Mucosa of descending colon (tissue), 3 donors: ENCODE data around the gene PPA1. TPM values are rescaled to one million over a fixed set of nuclear protein-coding genes. Genes with fewer than 3 reads are reported as not detected.

Source experiments
- ATAC-seq: fragments of 200-7000 bp; cut with Tn5 transposase; one replicate; pipeline ENCODE4 v1.9.1; 2020; ENCODE audit warnings: mild to moderate bottlenecking, moderate library complexity
- DNase-seq, 3 donors: peaks; one replicate each; pipeline ENCODE4 v3.0.0-alpha.2; 2020
- H3K36me3 ChIP-seq: fragments of 200-600 bp; one replicate; pipeline ENCODE4 v1.8.0; 2021; ENCODE audit warnings: low read depth, mild to moderate bottlenecking
- H3K4me1 ChIP-seq: fragments of 200-600 bp; one replicate; pipeline ENCODE4 v1.8.0; 2021; ENCODE audit warnings: low read depth, mild to moderate bottlenecking
- H3K4me3 ChIP-seq: fragments of 200-600 bp; one replicate; pipeline ENCODE4 v1.8.0; 2021; ENCODE audit warnings: mild to moderate bottlenecking
- H3K9me3 ChIP-seq: fragments of 200-600 bp; one replicate; pipeline ENCODE4 v1.8.0; 2021; ENCODE audit warnings: mild to moderate bottlenecking
- intact Hi-C, 2 donors: fragments of 100-400 bp; cut with DNase I in 1 of 2; cut with micrococcal nuclease in 1 of 2; formaldehyde crosslinking; loops; one replicate each; pipeline versions ENCODE4 v1.11.0 to v1.11.1; 2022; cut with DNase I, micrococcal nuclease
- total RNA-seq, 3 donors: library from RNA; stranded (reverse); fragmentation: NEBNext Ultra II Directional in 2 of 3; extraction: Animal tissue kit (Norgen Biotek cat#: 25700) in 2 of 3; gene quantifications; one replicate each; pipeline versions ENCODE4 v1.2.1 to v1.2.4, GENCODE V29; 2021 to 2023
- TF ChIP-seq, protein P1 (sequence below): fragments of 200-600 bp; IDR thresholded peaks from one replicate; pipeline ENCODE4 v1.8.0; 2022; ENCODE audit warnings: antibody characterized with exemption, mild to moderate bottlenecking
- donor health status: DM: no; HTN: no; CAD: no; lungs with moderate emphysema.
- donor health status: DM: no; HTN: no; CAD: no.
- donor health status: DM: no; HTN: yes; CAD: no.

The PPA1 gene
- total RNA-seq, 3 donors from 2014 or later = 97.1 to 166 (median 100) TPM

GRCh38 chr10:70212277-70212676 lies 21.0 kb downstream of the PPA1 start:
- ATAC-seq (no peak), DNase-seq (no peak)
- H3K9me3 ChIP-seq = no peaks in the 10 kb centered on the region
- TF ChIP-seq, protein P1, sequence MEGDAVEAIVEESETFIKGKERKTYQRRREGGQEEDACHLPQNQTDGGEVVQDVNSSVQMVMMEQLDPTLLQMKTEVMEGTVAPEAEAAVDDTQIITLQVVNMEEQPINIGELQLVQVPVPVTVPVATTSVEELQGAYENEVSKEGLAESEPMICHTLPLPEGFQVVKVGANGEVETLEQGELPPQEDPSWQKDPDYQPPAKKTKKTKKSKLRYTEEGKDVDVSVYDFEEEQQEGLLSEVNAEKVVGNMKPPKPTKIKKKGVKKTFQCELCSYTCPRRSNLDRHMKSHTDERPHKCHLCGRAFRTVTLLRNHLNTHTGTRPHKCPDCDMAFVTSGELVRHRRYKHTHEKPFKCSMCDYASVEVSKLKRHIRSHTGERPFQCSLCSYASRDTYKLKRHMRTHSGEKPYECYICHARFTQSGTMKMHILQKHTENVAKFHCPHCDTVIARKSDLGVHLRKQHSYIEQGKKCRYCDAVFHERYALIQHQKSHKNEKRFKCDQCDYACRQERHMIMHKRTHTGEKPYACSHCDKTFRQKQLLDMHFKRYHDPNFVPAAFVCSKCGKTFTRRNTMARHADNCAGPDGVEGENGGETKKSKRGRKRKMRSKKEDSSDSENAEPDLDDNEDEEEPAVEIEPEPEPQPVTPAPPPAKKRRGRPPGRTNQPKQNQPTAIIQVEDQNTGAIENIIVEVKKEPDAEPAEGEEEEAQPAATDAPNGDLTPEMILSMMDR = no peak
- H3K4me1 ChIP-seq = no peaks in the 10 kb centered on the region
- no peak overlapping the region for H3K4me3 ChIP-seq
- H3K36me3 ChIP-seq = no peaks in the 10 kb centered on the region
- intact Hi-C loops = no loop called here

DNA sequence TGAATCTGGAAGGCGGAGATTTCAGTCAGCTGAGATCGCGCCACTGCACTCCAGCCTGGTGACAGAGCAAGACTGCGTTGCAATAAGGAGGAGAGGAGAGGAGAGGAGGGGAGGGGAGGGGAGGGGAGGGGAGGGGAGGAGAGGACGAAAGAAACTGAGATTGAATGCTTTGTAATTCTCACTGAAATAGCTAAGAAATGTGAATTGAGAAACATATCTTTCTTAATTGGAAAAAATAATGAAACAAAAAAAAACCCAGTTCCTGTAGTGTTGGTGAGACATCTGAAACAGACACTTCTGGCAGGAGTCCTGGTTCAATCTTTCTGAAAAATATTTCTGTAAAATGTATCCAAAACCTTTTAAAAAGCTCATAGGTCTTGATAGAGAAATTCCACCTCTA lies 26.5 kb downstream of the PPA1 start:
- no peaks in the 10 kb centered on the region for H3K4me1 ChIP-seq
- H3K9me3 ChIP-seq = no peaks in the 10 kb centered on the region
- TF ChIP-seq, protein P1 = no peak
- H3K36me3 ChIP-seq = no peaks in the 10 kb centered on the region
- no peak overlapping the region for H3K4me3 ChIP-seq
- DNase-seq = no peak
- intact Hi-C loops = no loop called here
- no peak for ATAC-seq

GRCh38 chr10:70201105-70201504 lies 32.1 kb downstream of the PPA1 start:
- no peaks in the 10 kb centered on the region for H3K36me3 ChIP-seq
- ATAC-seq = no peak
- no peaks in the 10 kb centered on the region for H3K4me1 ChIP-seq
- no peaks in the 10 kb centered on the region for H3K9me3 ChIP-seq
- TF ChIP-seq, protein P1 = no peak
- H3K4me3 ChIP-seq = no peak overlapping the region
- intact Hi-C loops = no loop called here
- DNase-seq = no peak

DNA sequence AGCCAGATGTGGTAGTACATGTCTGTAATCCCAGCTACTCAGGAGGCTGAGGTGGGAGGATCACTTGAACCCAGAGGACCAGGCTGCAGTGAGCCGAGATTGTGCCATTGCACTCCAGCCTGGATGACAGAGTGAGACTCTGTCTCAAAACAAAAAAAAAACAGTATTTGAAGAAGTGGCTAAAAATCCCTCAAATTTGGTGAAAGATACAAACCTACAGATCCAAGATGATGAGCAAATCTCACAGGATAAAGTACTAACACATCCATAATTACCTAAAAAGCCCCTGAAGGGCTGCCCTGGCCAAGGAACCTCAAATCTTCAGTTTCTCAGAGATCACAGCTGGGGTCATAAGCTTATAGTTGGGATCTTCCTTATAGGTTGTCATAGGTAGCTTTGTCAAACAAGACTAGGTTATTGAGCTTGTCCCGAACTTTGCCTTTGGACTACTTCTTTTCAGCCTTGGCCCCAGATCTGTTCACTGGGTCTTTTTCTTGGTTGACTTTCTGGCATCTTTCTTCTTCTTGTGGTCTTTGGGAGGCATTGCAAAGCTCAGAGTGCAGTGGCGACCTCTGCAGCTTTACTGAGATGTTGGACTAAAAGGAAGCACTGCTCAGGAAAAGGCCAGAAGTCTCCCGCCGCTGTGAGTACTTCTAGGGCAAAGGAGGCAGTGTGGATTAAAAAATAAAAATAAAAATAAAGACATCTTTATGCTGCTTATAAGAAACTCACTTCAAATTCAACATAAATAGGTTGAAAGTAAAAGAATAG lies 34.3 kb downstream of the PPA1 start:
- DNase-seq = no peak
- no peaks in the 10 kb centered on the region for H3K36me3 ChIP-seq
- H3K9me3 ChIP-seq = no peaks in the 10 kb centered on the region
- H3K4me1 ChIP-seq = no peaks in the 10 kb centered on the region
- TF ChIP-seq, protein P1 = no peak
- no peak overlapping the region for H3K4me3 ChIP-seq
- intact Hi-C loops = no loop called here
- no peak for ATAC-seq

DNA sequence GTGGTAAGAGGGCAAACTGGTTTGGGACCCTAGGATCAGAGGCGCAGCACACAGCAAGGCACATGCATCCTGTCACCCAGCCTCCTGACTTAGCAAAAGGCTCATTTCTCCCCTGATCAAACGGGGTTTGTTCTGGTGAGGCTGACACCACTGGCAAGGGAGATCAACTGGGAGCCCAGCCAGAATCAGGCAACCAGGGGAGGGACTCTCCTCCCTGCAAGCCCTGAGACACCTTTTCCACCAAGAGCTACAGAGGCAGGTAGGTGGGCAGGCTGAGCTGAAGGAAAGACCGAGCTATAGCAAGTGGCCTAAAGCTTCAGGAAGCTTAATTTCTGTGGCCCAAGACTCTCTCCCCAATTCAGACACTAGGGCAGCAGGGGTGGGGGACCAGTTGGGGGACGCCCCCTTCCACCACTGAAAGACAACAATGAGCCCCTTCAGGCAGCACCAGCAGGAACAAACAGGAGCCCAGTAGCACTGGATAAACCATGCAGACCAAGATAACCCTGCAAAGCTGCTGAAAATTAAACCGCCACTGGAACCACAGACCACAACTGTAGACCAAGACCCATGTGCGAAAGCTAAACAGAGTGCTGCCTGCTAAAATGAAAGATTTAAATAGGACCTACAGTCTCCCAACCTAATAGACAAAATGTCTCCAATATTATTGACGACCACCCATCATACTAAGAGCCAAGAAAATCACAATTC lies 35.8 kb downstream of the PPA1 start:
- intact Hi-C loops = no loop called here

More for the DNA sequence above, 35.8 kb downstream of the PPA1 start:
- no peaks in the 10 kb centered on the region for H3K36me3 ChIP-seq
- no peak for DNase-seq
- H3K4me3 ChIP-seq = no peak overlapping the region
- H3K4me1 ChIP-seq = no peaks in the 10 kb centered on the region
- no peak for ATAC-seq
- TF ChIP-seq, protein P1 = no peak
- no peaks in the 10 kb centered on the region for H3K9me3 ChIP-seq
